ENCODE data around the gene NDUFAF2.

The NDUFAF2 gene

DNA sequence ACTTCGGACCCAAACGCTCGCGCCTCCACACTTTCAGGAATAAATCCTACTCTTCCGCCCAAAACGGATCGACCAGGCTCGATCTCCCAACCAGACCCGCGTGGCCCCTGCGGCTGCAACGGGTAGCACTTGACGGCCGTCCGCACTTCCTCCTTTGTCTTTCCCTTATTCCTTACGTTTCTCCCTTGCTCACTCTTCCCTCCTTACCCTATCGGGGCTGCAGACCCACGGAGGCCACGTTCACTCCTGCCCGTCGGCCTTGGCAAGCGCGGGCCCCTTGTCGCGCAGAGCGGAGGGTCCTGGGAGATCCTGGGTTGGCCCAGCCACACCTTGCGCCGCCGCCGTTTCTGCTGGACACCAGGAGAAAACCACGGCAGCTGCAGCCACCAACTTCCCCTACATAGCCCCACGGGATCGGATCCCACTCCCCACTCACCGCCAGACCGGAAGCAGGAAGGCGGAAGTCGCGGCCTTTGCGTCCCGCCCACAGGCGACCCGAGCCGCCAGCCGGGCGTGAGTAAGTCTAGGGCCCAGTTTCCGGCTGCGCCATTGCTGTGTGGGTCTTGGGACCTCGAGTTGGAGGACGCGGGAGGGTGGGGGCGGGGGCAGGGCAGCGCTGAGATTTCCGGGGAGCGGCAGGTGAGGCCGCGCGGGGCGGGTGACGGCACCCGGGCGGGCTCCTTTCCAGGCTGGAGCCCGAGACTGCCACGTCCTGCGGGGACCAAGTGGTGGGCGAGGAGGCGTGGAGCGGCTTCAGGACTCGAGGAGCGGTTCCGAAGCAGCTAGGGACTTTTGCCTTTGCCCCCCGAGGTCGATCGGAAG is 217.2 kb downstream of the NDUFAF2 start, which contains the start of gene SMIM15 (continued):
- no peak for TF ChIP-seq ZSCAN23 (tag by site-specific recombination; IDR thresholded peaks at IDR 0.05)
- TF ChIP-seq ZNF585B (tag by site-specific recombination; IDR thresholded peaks at IDR 0.05): no peak
- no peak for TF ChIP-seq SALL2 (tag by site-specific recombination; IDR thresholded peaks at IDR 0.05; ENCODE audit: borderline replicate concordance)
- TF ChIP-seq PRDM1 (tag by site-specific recombination; IDR thresholded peaks at IDR 0.05): peak; percentile 84
- TF ChIP-seq ZNF677 (tag by site-specific recombination; IDR thresholded peaks at IDR 0.05): no peak
- no peak for TF ChIP-seq ZNF433 (tag by site-specific recombination; IDR thresholded peaks at IDR 0.05; ENCODE audit: low read depth)
- TF ChIP-seq, protein P1, sequence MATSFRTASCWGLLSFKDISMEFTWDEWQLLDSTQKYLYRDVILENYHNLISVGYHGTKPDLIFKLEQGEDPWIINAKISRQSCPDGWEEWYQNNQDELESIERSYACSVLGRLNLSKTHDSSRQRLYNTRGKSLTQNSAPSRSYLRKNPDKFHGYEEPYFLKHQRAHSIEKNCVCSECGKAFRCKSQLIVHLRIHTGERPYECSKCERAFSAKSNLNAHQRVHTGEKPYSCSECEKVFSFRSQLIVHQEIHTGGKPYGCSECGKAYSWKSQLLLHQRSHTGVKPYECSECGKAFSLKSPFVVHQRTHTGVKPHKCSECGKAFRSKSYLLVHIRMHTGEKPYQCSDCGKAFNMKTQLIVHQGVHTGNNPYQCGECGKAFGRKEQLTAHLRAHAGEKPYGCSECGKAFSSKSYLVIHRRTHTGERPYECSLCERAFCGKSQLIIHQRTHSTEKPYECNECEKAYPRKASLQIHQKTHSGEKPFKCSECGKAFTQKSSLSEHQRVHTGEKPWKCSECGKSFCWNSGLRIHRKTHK (tag by site-specific recombination; IDR thresholded peaks at IDR 0.05): no peak
- TF ChIP-seq HIC1 (tag by site-specific recombination; IDR thresholded peaks at IDR 0.05): no peak
- TF ChIP-seq ZXDB (tag by site-specific recombination; IDR thresholded peaks at IDR 0.05): peak; percentile 84
- TF ChIP-seq ZNF416 (tag by site-specific recombination; IDR thresholded peaks at IDR 0.05): no peak
- no peak for TF ChIP-seq ZNF292 (tag by site-specific recombination; IDR thresholded peaks at IDR 0.05; ENCODE audit: borderline replicate concordance, low read depth)
- peak; percentile 91; the same call in 1 of the 2 replicates for TF ChIP-seq ZNF501 (tag by site-specific recombination; IDR thresholded peaks at IDR 0.05)
- TF ChIP-seq ZNF221 (tag by site-specific recombination; IDR thresholded peaks at IDR 0.05; ENCODE audit: borderline replicate concordance): no peak
- no peak for TF ChIP-seq ZNF513 (tag by site-specific recombination; IDR thresholded peaks at IDR 0.05)
- TF ChIP-seq, protein P2, sequence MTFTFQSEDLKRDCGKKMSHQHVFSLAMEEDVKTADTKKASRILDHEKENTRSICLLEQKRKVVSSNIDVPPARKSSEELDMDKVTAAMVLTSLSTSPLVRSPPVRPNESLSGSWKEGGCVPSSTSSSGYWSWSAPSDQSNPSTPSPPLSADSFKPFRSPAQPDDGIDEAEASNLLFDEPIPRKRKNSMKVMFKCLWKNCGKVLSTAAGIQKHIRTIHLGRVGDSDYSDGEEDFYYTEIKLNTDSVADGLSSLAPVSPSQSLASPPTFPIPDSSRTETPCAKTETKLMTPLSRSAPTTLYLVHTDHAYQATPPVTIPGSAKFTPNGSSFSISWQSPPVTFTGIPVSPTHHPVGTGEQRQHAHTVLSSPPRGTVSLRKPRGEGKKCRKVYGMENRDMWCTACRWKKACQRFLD (tag by site-specific recombination; IDR thresholded peaks at IDR 0.05): no peak
- no peak for TF ChIP-seq ZNF530 (tag by site-specific recombination; IDR thresholded peaks at IDR 0.05; ENCODE audit: low read depth)
- TF ChIP-seq ZSCAN30 (tag by site-specific recombination; IDR thresholded peaks at IDR 0.05): no peak; the same call in 1 of the 2 replicates
- TF ChIP-seq TCF7L2 (IDR thresholded peaks at IDR 0.05; ENCODE audit: borderline replicate concordance, low read depth, low read length): no peak
- no peak for TF ChIP-seq ATF2 (tag by site-specific recombination; IDR thresholded peaks at IDR 0.05; ENCODE audit: low read depth)
- TF ChIP-seq, protein P3, sequence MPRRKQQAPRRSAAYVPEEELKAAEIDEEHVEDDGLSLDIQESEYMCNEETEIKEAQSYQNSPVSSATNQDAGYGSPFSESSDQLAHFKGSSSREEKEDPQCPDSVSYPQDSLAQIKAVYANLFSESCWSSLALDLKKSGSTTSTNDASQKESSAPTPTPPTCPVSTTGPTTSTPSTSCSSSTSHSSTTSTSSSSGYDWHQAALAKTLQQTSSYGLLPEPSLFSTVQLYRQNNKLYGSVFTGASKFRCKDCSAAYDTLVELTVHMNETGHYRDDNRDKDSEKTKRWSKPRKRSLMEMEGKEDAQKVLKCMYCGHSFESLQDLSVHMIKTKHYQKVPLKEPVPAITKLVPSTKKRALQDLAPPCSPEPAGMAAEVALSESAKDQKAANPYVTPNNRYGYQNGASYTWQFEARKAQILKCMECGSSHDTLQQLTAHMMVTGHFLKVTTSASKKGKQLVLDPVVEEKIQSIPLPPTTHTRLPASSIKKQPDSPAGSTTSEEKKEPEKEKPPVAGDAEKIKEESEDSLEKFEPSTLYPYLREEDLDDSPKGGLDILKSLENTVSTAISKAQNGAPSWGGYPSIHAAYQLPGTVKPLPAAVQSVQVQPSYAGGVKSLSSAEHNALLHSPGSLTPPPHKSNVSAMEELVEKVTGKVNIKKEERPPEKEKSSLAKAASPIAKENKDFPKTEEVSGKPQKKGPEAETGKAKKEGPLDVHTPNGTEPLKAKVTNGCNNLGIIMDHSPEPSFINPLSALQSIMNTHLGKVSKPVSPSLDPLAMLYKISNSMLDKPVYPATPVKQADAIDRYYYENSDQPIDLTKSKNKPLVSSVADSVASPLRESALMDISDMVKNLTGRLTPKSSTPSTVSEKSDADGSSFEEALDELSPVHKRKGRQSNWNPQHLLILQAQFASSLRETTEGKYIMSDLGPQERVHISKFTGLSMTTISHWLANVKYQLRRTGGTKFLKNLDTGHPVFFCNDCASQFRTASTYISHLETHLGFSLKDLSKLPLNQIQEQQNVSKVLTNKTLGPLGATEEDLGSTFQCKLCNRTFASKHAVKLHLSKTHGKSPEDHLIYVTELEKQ (tag by site-specific recombination; IDR thresholded peaks at IDR 0.05; ENCODE audit: borderline replicate concordance): no peak
- no peak for TF ChIP-seq TRIM28 (IDR thresholded peaks at IDR 0.05; ENCODE audit: borderline replicate concordance, low read length)
- 0 out of 2 replicates have a peak, but pooled peaks have one; percentile 36 for TF ChIP-seq ZEB2 (tag by site-specific recombination; IDR thresholded peaks at IDR 0.05)
- TF ChIP-seq, protein P4, sequence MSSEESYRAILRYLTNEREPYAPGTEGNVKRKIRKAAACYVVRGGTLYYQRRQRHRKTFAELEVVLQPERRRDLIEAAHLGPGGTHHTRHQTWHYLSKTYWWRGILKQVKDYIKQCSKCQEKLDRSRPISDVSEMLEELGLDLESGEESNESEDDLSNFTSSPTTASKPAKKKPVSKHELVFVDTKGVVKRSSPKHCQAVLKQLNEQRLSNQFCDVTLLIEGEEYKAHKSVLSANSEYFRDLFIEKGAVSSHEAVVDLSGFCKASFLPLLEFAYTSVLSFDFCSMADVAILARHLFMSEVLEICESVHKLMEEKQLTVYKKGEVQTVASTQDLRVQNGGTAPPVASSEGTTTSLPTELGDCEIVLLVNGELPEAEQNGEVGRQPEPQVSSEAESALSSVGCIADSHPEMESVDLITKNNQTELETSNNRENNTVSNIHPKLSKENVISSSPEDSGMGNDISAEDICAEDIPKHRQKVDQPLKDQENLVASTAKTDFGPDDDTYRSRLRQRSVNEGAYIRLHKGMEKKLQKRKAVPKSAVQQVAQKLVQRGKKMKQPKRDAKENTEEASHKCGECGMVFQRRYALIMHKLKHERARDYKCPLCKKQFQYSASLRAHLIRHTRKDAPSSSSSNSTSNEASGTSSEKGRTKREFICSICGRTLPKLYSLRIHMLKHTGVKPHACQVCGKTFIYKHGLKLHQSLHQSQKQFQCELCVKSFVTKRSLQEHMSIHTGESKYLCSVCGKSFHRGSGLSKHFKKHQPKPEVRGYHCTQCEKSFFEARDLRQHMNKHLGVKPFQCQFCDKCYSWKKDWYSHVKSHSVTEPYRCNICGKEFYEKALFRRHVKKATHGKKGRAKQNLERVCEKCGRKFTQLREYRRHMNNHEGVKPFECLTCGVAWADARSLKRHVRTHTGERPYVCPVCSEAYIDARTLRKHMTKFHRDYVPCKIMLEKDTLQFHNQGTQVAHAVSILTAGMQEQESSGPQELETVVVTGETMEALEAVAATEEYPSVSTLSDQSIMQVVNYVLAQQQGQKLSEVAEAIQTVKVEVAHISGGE (tag by site-specific recombination; conservative IDR thresholded peaks at IDR 0.05; ENCODE audit: low read depth): peak; percentile 95

Data from HEK293 (cell line).